ENCODE data around the gene BNC2.

Gene BNC2

DNA sequence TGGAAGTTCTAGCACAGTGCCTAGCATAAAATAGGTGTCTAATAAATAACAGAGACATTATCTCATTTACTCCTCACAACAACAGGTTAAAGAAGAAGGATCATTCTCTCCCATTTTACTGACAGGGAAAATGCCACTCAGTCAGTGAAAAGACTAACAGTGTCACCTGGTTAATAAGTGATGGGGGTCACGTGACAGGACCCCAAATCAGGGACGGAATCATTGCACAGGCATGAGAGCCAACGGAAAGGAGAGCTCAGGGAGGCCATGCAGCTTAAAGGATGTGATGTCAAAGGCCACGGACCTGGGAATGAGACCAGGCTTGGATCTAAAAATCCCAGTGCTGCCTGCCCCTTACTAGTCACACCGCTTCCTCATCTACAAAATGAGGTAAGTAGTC, 101.2 kb downstream of the BNC2 start:
- no peak overlapping the region for H3K4me3 ChIP-seq (ENCODE audit: low read depth, low read length)
- in situ Hi-C loops (cut with HindIII; ENCODE audit: low sequenced_read_pairs) = no loop called here
- DNase-seq (ENCODE audit: low read depth) = no peak
- TF ChIP-seq, protein P1, sequence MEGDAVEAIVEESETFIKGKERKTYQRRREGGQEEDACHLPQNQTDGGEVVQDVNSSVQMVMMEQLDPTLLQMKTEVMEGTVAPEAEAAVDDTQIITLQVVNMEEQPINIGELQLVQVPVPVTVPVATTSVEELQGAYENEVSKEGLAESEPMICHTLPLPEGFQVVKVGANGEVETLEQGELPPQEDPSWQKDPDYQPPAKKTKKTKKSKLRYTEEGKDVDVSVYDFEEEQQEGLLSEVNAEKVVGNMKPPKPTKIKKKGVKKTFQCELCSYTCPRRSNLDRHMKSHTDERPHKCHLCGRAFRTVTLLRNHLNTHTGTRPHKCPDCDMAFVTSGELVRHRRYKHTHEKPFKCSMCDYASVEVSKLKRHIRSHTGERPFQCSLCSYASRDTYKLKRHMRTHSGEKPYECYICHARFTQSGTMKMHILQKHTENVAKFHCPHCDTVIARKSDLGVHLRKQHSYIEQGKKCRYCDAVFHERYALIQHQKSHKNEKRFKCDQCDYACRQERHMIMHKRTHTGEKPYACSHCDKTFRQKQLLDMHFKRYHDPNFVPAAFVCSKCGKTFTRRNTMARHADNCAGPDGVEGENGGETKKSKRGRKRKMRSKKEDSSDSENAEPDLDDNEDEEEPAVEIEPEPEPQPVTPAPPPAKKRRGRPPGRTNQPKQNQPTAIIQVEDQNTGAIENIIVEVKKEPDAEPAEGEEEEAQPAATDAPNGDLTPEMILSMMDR (IDR thresholded peaks at IDR 0.05; ENCODE audit: low read depth, low read length, missing control alignments) = no peak

DNA sequence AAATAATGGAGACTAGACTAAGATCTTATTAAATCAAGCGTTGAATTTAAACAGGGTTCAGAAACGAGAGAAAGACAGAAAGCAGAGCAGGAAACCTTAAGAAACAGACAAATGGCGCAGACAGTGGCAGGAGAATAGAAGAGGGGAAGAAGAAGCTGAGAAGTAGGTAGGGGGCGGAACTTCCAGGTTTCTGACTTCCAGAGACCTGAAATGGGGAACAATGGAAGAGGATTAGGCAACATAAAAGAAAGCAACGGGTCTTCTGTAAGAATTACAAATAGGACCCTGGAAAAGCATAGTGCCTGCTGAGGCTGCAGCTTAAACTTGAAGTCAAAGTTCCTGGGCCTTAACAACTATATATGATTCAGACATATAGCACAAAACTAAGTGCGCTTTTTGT, 101.7 kb downstream of the BNC2 start:
- TF ChIP-seq, protein P1 (IDR thresholded peaks at IDR 0.05; ENCODE audit: low read depth, low read length, missing control alignments) = no peak
- H3K4me3 ChIP-seq (ENCODE audit: low read depth, low read length) = no peak overlapping the region
- DNase-seq (ENCODE audit: low read depth) = no peak
- in situ Hi-C loops (cut with HindIII; ENCODE audit: low sequenced_read_pairs) = no loop called here

DNA sequence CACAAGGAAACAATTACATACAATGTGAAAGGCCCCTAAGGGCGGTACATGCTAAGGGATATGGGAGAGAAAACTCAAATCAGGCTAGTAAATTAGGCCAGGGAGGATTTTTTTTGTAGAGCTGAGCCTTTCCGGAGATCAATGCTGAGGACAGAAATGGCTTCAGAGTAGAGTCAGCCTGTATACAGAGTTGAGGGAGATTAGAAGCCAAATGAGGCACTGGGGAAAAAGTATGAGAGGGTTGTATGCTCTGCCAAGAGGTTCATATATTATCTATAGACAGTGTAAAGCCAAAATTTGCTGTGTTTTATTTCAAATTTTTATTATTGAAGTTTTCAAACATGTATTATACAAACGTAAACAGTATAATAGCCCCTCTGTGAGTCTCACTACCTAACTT, 103.1 kb downstream of the BNC2 start:
- TF ChIP-seq, protein P1 (IDR thresholded peaks at IDR 0.05; ENCODE audit: low read depth, low read length, missing control alignments) = no peak
- no peak overlapping the region for H3K4me3 ChIP-seq (ENCODE audit: low read depth, low read length)
- in situ Hi-C loops (cut with HindIII; ENCODE audit: low sequenced_read_pairs) = no loop called here
- DNase-seq (ENCODE audit: low read depth) = no peak

DNA sequence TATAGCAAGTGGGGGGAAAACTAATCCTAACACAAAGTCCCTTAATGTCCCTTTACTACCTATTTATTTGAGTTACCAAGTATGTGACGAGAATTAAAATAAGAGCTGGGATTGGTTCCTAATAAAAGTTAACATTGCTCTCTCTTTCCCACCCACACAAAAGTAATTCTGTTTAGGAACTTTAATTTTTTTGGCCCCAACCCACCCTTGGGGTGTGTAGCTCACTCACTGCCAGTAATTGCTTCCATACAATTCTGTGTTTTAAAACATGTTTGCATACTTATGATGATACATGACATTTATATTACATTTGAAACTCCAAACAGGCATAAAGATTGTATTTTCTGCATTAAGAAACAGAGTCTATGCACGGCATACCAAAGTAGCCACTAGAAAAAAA, 106.5 kb downstream of the BNC2 start:
- in situ Hi-C loops (cut with HindIII; ENCODE audit: low sequenced_read_pairs) = no loop called here
- no peak overlapping the region for H3K4me3 ChIP-seq (ENCODE audit: low read depth, low read length)
- TF ChIP-seq, protein P1 (IDR thresholded peaks at IDR 0.05; ENCODE audit: low read depth, low read length, missing control alignments) = no peak
- DNase-seq (ENCODE audit: low read depth) = no peak

DNA sequence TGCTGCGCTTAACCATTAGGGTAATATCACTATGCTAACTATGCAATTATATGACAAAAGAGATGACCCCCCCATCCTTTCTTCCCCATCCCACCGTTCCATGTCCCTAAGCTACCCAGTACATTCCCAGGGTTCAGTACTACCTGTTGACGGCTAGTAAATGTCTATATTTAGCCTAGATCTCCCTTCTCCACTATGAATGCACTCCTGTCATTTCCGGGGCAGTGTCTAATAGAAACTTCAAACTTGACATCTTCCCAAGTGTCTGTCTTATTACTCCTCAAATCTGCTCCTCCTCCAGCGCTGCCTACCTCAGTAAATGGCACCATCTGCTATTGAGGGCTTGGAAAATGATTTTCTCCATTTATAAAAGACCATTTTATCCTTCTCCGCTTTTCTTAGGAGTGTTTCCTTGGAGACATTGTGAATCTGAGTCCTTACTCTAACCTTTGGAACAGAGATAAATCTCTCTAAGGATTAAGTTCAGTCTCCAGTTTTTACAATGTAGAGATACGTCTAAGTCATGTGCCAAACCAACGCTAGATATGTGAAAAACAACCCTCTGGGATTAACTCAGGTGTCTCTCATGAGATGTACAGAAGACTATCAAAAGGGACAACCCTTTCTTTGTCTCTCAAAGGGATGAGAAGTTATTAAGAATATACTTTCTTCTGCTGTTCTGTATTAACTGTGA, 114.9 kb downstream of the BNC2 start:
- DNase-seq (ENCODE audit: low read depth) = no peak
- in situ Hi-C loops (cut with HindIII; ENCODE audit: low sequenced_read_pairs) = no loop called here
- TF ChIP-seq, protein P1 (IDR thresholded peaks at IDR 0.05; ENCODE audit: low read depth, low read length, missing control alignments) = no peak
- no peak overlapping the region for H3K4me3 ChIP-seq (ENCODE audit: low read depth, low read length)

DNA sequence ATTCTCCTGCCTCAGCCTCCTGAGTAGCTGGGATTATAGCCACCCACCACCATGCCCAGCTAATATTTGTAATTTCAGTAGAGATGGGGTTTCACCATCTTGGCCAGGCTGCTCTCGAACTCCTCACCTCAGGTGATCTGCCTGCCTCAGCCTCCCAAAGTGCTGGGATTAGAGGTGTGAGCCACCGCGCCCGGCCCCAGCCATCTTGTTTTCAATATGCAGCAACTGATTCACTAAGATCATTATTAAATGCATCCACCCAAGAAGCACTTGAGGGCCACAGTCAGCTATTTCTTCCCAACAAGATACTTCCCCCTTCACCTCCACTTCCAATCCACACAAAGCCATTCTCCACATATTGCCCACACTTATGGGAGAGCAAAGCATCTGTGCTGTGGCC, 115.8 kb downstream of the BNC2 start:
- TF ChIP-seq, protein P1 (IDR thresholded peaks at IDR 0.05; ENCODE audit: low read depth, low read length, missing control alignments) = no peak
- DNase-seq (ENCODE audit: low read depth) = no peak
- in situ Hi-C loops (cut with HindIII; ENCODE audit: low sequenced_read_pairs) = no loop called here
- H3K4me3 ChIP-seq (ENCODE audit: low read depth, low read length) = no peak overlapping the region
